Measurements from ENCODE around the gene CPN2.

DNA sequence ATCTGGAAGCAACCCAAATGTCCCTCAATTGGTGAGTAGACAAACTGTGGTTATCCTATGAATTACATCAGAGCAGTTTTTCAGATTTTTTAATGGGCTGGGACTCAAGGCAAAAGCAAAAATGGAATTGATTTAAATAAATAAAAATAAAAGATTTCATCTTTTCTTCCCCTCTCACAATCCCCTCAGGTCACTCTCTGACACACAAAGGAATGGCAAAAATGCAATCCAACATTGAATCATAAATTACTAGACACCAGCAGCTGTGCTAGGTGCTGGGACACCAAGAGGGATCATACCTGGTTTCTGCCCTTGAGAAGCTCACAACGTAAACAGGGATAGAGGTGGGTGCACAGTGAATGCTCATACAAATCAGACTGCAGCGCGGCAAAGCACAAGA is 58.8 kb downstream of the CPN2 start:
- TF ChIP-seq, protein P1, sequence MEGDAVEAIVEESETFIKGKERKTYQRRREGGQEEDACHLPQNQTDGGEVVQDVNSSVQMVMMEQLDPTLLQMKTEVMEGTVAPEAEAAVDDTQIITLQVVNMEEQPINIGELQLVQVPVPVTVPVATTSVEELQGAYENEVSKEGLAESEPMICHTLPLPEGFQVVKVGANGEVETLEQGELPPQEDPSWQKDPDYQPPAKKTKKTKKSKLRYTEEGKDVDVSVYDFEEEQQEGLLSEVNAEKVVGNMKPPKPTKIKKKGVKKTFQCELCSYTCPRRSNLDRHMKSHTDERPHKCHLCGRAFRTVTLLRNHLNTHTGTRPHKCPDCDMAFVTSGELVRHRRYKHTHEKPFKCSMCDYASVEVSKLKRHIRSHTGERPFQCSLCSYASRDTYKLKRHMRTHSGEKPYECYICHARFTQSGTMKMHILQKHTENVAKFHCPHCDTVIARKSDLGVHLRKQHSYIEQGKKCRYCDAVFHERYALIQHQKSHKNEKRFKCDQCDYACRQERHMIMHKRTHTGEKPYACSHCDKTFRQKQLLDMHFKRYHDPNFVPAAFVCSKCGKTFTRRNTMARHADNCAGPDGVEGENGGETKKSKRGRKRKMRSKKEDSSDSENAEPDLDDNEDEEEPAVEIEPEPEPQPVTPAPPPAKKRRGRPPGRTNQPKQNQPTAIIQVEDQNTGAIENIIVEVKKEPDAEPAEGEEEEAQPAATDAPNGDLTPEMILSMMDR (IDR thresholded peaks at IDR 0.05; ENCODE audit: extremely low read depth in 1 of 2, insufficient read depth in 1 of 2, low read depth in 1 of 2, low read length in 2 of 2), result no peak
- TF ChIP-seq POLR2AphosphoS5 (IDR thresholded peaks at IDR 0.05; ENCODE audit: insufficient read depth, low read depth, low read length) (no peak), EZH2 (IDR thresholded peaks at IDR 0.05; ENCODE audit: borderline replicate concordance, low read depth, low read length, severe bottlenecking) (no peak)

Measured in endothelial cell of umbilical vein (primary cell).